Non-pigmented ciliary epithelial cell (primary cell): ENCODE results near the gene ANKH.
A peak's percentile ranks its signal among the peaks of the same experiment; 100 is the strongest.
"Not testable (repeated sequence)": the region's sequence is repeated elsewhere in the genome, so short reads cannot be mapped to it uniquely, and the experiment has no call there.

Experiments
- DNase-seq: peaks from one replicate; pipeline ENCODE4 v3.0.0-alpha.2; 2010; ENCODE audit warnings: low read depth

ANKH gene

GRCh38 chr5:14826714-14827113 is 44.9 kb downstream of the ANKH start:
- no peak for DNase-seq

DNA sequence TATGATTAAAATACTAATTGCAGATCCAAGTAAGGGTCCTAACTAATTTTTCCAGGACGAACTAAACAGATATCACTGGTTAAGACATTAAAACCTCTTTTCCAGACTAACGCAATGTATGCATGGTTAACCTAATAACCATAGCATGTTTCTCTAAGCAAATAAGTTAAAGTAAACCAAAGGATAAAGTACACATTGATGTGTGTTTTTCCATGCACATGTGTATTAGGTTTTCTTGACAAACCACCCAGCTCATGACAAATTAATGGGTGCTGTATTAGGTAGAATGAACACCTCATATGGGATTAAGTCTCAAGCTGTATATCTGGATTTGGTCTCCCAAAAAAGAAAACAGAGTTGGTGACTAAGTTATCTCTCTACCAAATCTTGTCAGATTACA is 45.6 kb downstream of the ANKH start:
- DNase-seq: no peak

DNA sequence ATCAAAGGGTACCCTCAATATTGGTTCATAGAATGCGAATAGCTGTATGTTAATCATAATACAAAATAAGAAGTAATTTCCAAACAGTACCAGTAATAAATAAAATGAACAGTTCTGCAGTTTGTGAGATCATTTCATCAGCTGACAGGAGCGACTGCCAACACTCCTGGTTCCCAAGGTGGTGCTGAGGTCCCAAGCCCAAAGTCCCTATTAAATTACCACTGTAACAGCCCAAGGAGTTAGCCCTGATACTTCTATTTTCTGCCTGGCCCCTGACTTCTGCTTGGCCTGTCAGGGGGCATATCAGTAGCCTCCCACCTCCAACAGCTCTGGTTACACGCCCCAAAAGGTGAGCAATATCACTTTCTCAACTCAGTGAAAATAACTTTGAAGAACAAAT is 47.1 kb downstream of the ANKH start:
- no peak for DNase-seq

DNA sequence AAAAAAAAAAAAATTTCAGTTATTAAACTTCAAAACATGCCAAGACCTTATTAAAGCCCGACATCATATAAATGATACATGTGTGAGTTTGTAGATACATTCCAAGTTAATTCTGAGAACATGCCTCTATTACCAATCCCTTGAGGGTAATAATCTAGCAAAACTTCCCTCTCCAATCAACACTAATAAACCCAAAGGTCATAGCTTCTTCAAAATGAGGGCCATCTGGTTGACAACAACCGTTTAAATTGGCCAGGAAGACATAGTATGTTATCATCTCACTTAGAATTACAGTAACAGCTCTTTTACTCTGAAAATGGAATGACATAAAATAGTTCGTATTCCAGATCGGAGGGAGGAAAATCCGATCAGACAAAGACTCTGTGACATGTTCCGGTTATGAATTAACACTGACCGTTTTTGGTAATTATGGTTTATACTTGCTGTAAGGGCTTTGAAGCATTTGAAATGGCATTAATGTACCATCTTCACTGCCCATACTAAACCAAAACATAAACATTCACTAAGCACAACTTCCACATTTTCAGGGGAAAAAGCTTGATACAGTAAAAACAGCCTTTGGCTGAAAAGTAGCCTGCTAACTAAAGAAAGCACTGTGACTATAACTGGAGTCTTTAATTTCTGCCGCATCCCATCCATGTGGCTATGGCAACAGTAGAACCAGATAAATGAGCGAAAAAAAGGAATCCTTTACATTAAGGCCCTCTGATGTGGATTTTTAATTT is 50.3 kb downstream of the ANKH start:
- DNase-seq: no peak

DNA sequence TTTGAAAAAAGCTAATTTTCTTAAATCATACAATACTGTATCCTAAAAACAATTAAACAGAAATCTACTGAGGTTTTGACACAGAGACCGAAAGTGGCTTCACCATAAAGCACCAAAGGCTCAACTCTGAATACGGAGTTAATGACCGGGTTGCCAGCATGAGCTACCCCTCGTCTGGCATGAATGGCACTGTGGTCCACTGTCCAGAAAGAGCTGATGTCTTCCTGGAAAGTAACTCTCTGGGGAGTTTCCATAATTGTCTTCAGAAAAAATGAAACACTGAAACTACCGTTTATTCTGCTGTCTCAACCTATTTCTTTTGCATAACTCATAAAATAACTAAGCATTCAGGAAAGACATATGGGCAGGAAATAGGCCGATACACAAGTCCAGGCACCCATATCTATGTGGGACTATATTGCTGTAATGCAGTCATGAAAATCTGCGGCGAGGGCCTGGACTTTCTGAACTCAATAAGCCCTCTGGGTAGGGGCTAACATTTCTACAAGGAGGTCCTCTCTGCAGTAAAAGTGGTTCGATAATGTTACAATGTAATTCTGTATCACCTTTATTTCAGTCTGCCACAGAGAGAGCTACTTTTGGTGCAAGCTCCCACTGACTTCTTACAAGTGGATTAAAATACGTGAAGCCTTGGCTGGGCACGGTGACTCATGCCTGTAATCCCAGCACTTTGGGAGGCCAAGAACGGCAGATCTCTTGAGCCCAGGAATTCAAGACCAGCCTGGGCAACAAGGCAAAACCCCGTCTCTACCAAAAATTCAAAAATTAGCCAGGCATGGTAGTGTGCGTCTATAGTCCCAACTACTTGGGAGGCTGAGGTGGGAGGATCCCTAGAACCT is 52.4 kb downstream of the ANKH start:
- DNase-seq: no peak

DNA sequence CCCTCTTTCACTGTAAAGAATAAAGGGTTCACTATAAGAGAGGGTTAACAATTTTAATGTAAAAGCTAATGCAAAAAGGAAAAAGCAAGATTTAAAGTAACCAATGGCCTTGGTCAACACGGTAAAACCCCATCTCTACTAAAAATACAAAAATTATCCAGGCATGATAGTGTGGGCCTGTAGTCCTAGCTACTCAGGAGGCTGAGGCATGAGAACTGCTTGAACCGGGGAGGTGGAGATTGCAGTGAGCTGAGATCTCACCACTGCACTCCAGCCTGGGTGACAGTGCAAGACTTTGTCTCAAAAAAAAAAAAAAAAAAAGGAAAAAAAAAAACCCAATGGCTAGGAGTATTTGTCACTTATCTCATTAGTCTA is 53.8 kb downstream of the ANKH start:
- DNase-seq: not testable (repeated sequence)

- peak; percentile 64 for DNase-seq
Measured at GRCh38 chr5:14816999-14817761, 54.4 kb downstream of the ANKH start.

GRCh38 chr5:14816374-14816998 is 55.1 kb downstream of the ANKH start:
- DNase-seq: no peak

- DNase-seq: no peak
Measured at GRCh38 chr5:14813747-14814146, 57.8 kb downstream of the ANKH start.

DNA sequence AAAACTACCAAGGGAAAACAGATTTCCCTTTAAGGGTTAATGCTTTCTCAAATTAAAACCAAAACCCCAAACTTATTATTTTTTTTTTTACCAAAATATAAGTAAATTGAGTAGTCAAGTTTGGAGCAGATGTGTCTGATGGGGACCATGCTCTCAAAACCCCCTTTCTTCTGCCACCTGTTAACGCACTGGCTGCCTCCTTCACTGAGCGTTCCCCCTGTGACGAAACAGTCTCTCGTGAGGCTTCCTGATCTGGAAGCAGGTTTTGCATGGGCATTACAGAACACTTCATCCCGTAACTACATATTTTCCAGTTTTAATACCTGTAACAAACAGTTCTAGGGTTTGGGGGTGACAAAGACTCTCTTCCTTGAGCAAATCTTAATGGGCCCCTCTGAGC is 59.4 kb downstream of the ANKH start:
- DNase-seq: no peak

GRCh38 chr5:14810928-14811572 is 60.5 kb downstream of the ANKH start:
- DNase-seq: no peak

DNA sequence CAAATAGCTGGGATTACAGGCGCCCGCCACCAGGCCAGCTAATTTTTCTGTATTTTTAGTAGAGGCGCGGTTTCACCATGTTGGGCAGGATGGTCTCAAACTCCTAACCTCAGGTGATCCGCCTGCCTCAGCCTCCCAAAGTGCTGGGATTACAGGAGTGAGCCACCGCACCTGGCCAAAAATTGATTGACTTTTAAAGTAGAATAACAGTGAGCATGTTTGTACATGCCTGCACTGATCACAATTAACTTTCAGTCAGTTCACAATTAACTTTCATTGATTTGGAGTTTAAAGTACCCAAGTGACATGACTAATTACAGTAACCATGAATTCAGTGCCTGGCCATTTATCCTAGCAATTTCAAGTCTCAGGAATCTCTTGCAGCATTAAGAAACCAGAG is 61.3 kb downstream of the ANKH start:
- no peak for DNase-seq

GRCh38 chr5:14809369-14810155 is 62.0 kb downstream of the ANKH start:
- peak; percentile 76 for DNase-seq

DNA sequence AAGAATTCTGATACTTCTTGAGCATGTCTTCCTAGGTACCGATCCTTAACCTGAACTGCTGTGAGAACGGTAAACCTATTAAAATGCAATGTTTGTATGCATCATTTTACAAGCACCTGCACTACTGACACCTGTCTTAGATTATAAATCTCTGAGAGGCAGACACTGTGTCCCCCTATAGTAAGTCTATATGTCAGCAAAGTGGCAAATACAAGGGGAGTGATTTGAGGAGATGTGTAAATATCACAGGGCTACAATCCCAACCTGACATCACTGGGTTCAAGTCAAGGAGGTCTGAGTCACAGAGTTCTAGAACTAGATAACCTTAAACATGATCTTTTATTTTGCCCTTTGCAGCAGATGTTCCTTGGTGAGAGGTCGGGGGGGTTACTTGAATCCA is 64.1 kb downstream of the ANKH start:
- no peak for DNase-seq

DNA sequence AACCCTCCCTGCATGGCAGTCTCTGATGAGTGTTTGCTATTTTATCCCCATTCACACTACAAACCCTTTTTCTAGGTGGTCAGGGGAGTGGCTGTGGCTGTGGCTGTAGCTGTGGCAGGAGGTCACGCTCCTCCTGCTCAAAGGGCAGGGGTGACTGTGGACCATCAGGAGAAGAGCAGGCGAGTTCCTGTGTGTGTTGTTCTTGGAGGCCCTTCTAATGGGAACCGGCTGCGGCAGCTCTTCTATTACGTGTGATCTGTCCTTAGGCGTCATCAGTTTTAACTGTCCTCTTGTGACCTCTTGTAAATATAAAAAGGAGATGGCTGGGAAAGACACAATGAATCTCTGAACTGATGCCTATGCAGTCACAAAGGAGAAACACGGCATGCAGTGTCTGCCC is 65.1 kb downstream of the ANKH start:
- DNase-seq: peak; percentile 48

DNA sequence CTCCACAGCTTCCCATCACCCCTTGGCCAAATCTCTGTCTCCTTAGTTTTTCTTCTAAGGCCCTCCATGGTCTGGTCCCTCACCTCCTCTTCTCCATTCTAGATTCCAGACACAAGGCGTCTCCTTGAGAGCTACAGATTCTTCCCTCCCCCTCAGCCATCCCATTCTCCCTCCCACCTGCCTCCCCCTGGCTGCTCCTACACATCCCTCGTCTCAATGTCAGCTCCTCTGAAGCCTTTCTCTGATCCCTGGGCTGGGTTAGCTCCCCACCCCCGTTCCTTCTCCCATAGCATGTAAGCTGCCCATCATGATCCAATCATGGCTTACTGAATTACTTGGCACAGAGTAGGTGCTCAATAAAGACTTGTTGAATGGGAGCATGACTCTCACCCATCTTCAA is 69.0 kb downstream of the ANKH start:
- no peak for DNase-seq

- DNase-seq: no peak
Measured at GRCh38 chr5:14801792-14802191, 69.8 kb downstream of the ANKH start.

- DNase-seq: not testable (repeated sequence)
Measured at GRCh38 chr5:14797385-14797784, 74.2 kb downstream of the ANKH start.

- no peak for DNase-seq
Measured at GRCh38 chr5:14794583-14795230, 76.9 kb downstream of the ANKH start.

DNA sequence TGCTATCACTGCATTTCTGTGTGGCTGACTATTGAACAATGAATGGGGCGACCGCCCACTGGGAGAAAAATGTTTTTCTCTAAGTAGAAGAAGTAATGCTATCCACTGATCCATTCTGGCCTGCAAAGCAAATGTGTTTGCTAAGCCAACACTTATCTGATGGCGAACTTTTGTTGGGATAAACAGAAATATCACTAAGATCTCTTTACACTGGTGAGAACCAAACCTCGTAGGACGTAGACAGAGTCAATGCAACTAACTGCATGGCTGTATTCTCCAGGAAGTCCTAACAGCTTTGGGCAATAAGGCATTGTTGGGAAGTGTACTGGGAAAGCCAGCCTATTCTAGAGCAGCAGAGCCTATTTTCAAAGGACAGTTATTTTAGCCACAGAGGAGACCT is 77.7 kb downstream of the ANKH start:
- no peak for DNase-seq
